ENCODE results near the gene ZYG11B. TPM values are rescaled to one million over a fixed set of nuclear protein-coding genes. Genes with fewer than 3 reads are reported as not detected.
"Not testable (repeated sequence)": the region's sequence is repeated elsewhere in the genome, so short reads cannot be mapped to it uniquely, and the experiment has no call there.

The ZYG11B gene
- total RNA-seq, 1 donor from 2014 or later = 29.5 TPM

GRCh38 chr1:52842643-52843310 is 116.5 kb downstream of the ZYG11B start, which contains the start of gene ZYG11A:
ZYG11A (plus strand) TSS chr1:52842760; CDS start chr1:52842884, 124 bp downstream.
- peak; percentile 10 to 79 for DNase-seq (ENCODE audit: low read depth in 2 of 2)

- DNase-seq (ENCODE audit: low read depth in 2 of 2) = not testable (repeated sequence)
Measured at GRCh38 chr1:52845119-52845518, 118.9 kb downstream of the ZYG11B start.

GRCh38 chr1:52848423-52848822 is 122.2 kb downstream of the ZYG11B start:
- DNase-seq (ENCODE audit: low read depth in 2 of 2) = no peak

GRCh38 chr1:52850951-52851350 is 124.7 kb downstream of the ZYG11B start:
- no peak for DNase-seq (ENCODE audit: low read depth in 2 of 2)

GRCh38 chr1:52852854-52853253 is 126.6 kb downstream of the ZYG11B start:
- no peak for DNase-seq (ENCODE audit: low read depth in 2 of 2)

GRCh38 chr1:52855584-52855983 is 129.3 kb downstream of the ZYG11B start:
- no peak for DNase-seq (ENCODE audit: low read depth in 2 of 2)

- no peak for DNase-seq (ENCODE audit: low read depth in 2 of 2)
Measured at GRCh38 chr1:52856026-52856425, 129.8 kb downstream of the ZYG11B start.

GRCh38 chr1:52857443-52857842 is 131.2 kb downstream of the ZYG11B start:
- DNase-seq (ENCODE audit: low read depth in 2 of 2) = no peak

GRCh38 chr1:52862666-52863458 is 136.6 kb downstream of the ZYG11B start:
- DNase-seq (ENCODE audit: low read depth in 2 of 2) = no peak

- DNase-seq (ENCODE audit: low read depth in 2 of 2) = no peak
Measured at GRCh38 chr1:52867087-52867863, 141.0 kb downstream of the ZYG11B start.

- not testable (repeated sequence) for DNase-seq (ENCODE audit: low read depth in 2 of 2)
Measured at GRCh38 chr1:52869727-52870126, 143.5 kb downstream of the ZYG11B start.

- DNase-seq (ENCODE audit: low read depth in 2 of 2) = no peak
Measured at GRCh38 chr1:52876843-52877242, 150.6 kb downstream of the ZYG11B start.

Other genes starting within 250 kb of the ZYG11B start
- gene TUT4, start 173.4 kb upstream of the ZYG11B start, total RNA-seq = 13.7 and 16.6 TPM in 2 replicates
- gene GPX7, start 124.1 kb upstream of the ZYG11B start, total RNA-seq = 15.0 and 20.7 TPM in 2 replicates
- not detected in 2 replicates for gene SHISAL2A, start 93.3 kb upstream of the ZYG11B start, total RNA-seq
- gene COA7, start 28.1 kb upstream of the ZYG11B start, total RNA-seq = 8.3 and 10.4 TPM in 2 replicates
- gene ZYG11A, start 116.3 kb downstream of the ZYG11B start, total RNA-seq = 0.13 TPM in 2 replicates
- 7.3 and 10.0 TPM in 2 replicates for gene ECHDC2, start 195.3 kb downstream of the ZYG11B start, total RNA-seq
- gene SCP2, start 200.8 kb downstream of the ZYG11B start, total RNA-seq = 86.7 and 100 TPM in 2 replicates